ENCODE measurements around the gene C9orf72.

C9orf72 gene

DNA sequence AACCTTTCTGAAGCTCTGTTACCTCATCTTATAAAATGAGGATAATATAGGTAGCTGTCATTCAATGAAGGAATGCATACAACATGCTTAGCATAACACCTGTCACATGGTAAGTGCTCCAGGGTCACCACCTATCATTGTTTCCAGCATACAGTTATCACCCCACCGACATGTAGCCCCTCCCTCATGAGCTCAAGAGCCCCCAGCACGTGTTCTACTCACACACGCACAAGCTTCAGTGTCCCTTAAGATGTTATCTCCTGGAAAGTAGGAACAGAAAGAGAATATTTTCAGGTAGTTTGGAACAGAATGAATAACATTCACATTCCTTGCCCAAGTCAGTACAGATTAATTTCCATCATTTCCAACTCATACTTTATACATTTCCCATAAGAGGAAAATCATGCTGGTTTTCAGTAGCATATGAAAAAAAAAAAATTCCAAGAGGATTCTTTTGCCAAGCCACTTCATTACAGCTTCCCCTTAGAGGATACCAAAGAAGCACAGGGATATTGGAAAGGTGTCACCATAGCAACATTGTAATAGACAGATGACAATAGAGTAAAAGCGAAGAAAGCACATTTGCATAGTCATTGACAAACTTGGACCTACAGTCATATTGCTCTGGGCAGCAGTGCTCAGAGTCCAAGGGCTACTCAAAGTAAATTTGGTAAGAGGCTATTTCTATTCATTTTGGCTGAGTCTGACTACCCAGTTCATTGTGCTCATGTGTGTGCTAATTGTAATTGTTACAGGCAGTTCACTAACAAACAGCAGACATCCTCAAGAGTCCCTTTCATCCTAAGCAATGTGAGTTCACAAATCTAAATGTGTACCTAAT is 42.1 kb downstream of the C9orf72 start:
- no peak overlapping the region for H2AK5ac ChIP-seq (ENCODE audit: low read depth, low read length)
- peaks cover 2 to 46% of the 10 kb centered on the region in 2 donors for H3K36me3 ChIP-seq (replicated peaks in 1 of 2; ENCODE audit: control insufficient read depth in 2 of 2, insufficient read depth in 2 of 2, low read length in 2 of 2)
- H3K4ac ChIP-seq (ENCODE audit: low read length), result no peak overlapping the region
- H2BK12ac ChIP-seq (ENCODE audit: low read length), result no peak overlapping the region
- no peak overlapping the region for H3K14ac ChIP-seq (ENCODE audit: low read length)
- H3K9ac ChIP-seq (ENCODE audit: low read depth, low read length, poor library complexity), result no peak overlapping the region
- no peak overlapping the region for H3K4me3 ChIP-seq (ENCODE audit: low read length in 2 of 2)
- no peak for DNase-seq (ENCODE audit: low spot score)
- H4K91ac ChIP-seq (ENCODE audit: low read depth, low read length, poor library complexity), result no peak overlapping the region
- peaks cover 24 to 37% of the 10 kb centered on the region in 2 donors for H3K4me1 ChIP-seq (ENCODE audit: control insufficient read depth in 2 of 2, insufficient read depth in 1 of 2, low read depth in 1 of 2, low read length in 2 of 2)
- H3K79me1 ChIP-seq (ENCODE audit: low read depth, low read length), result peaks cover 2% of the 10 kb centered on the region
- H4K8ac ChIP-seq (ENCODE audit: low read depth, low read length), result no peak overlapping the region
- H3K27ac ChIP-seq (replicated peaks; ENCODE audit: low read length), result no peak overlapping the region
- H3K27me3 ChIP-seq (ENCODE audit: control insufficient read depth in 3 of 3, insufficient read depth in 3 of 3, low read depth in 1 of 3, low read length in 3 of 3), result no peaks in the 10 kb centered on the region
- peaks cover 0 to 9% of the 10 kb centered on the region in 2 donors for H3K9me3 ChIP-seq (replicated peaks in 1 of 2; ENCODE audit: control insufficient read depth in 2 of 2, insufficient read depth in 1 of 2, low read depth in 1 of 2, low read length in 2 of 2)
- H2AFZ ChIP-seq (ENCODE audit: low read length), result no peak overlapping the region
- no CpG with 5 or more reads among the region's 4 CpGs for WGBS, 2 donors (ENCODE audit: extremely low coverage in 2 of 2, insufficient read length in 2 of 2, insufficient replicate concordance in 1 of 2)
- H3K23ac ChIP-seq (ENCODE audit: low read depth, low read length, poor library complexity), result no peak overlapping the region
- no peak overlapping the region for H2BK120ac ChIP-seq (ENCODE audit: low read depth, low read length)
- H3K18ac ChIP-seq (ENCODE audit: low read length), result no peak overlapping the region
- H3K4me2 ChIP-seq (ENCODE audit: insufficient read depth, low read length, poor library complexity, severe bottlenecking), result no peak overlapping the region
- H2BK5ac ChIP-seq (ENCODE audit: low read length), result no peak overlapping the region
- H2BK15ac ChIP-seq (ENCODE audit: low read length), result no peak overlapping the region

DNA sequence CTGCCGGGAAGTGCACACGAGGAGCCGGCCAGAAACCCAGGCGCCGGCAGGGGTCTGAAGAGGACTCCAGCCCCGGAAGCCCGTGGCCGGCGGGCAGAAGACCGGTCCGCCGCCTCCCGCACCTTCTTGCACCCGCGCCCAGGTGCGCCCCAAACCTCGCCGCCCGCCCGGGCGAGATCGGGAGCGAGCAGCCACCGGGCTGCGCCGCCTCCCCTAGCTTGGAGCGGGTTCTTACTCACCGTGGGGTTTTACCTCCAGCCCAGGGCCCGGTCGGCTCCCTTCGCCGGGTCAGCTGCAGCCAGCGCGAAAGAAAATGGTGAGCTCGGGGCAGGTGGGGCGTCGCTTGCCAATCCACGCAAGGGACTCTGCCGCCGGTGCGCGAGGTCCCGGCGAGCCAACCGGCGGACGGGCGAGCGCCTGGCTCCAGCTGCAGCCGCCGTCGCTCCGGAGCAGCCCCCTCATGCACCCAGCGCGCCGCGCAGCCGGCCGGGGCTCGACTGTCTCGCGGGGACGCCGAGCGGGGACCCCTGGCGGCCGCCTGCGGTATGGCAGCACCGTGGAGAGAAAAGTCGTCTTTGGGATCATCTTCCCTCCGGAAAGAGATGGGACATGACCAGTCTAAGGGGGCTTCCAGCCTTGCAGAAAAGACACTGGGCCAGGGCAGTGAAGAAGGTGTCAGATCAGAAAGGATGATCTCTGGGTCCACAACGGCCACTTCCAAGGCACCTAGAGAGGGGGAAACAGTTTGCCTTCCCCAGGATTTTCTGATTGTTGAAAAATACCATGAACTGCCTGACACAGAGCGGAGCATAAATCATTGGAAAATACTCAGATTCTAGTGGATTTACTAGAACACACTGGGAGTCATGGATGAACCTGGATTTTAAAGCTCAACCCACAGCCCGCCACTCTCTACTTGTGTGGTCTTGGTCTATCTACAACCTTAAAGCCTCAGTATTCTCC is 43.7 kb downstream of the C9orf72 start, which contains the start of gene MOB3B:
TSS of gene MOB3B (minus strand) at position 499 of the 963 bp plus-strand sequence. CDS start 74,264 bp downstream, outside the sequence.
- Histone ChIP-seq H3K23ac (ENCODE audit: low read depth, low read length, poor library complexity) (peak within 1 kb of the TSS; percentile 45), H3K9ac (ENCODE audit: low read depth, low read length, poor library complexity) (peak within 1 kb of the TSS; percentile 96), H2BK15ac (ENCODE audit: low read length) (peak within 1 kb of the TSS; percentile 73), H2AK5ac (ENCODE audit: low read depth, low read length) (peak within 1 kb of the TSS; percentile 76), H3K36me3 (replicated peaks in 1 of 2; ENCODE audit: control insufficient read depth in 2 of 2, insufficient read depth in 2 of 2, low read length in 2 of 2) (peaks cover 2 to 41% of the 10 kb centered on the region in 2 donors), H3K4me3 (ENCODE audit: low read length in 2 of 2) (peak within 1 kb of the TSS; percentile 63 to 99), H4K91ac (ENCODE audit: low read depth, low read length, poor library complexity) (no peak within 1 kb of the TSS), H2BK120ac (ENCODE audit: low read depth, low read length) (peak within 1 kb of the TSS; percentile 76), H3K18ac (ENCODE audit: low read length) (peak within 1 kb of the TSS; percentile 98), H2AFZ (ENCODE audit: low read length) (peak within 1 kb of the TSS; percentile 93), H3K14ac (ENCODE audit: low read length) (no peak within 1 kb of the TSS), H3K4ac (ENCODE audit: low read length) (no peak within 1 kb of the TSS), H3K4me1 (ENCODE audit: control insufficient read depth in 2 of 2, insufficient read depth in 1 of 2, low read depth in 1 of 2, low read length in 2 of 2) (peaks cover 19 to 32% of the 10 kb centered on the region in 2 donors), H4K8ac (ENCODE audit: low read depth, low read length) (no peak within 1 kb of the TSS), H3K4me2 (ENCODE audit: insufficient read depth, low read length, poor library complexity, severe bottlenecking) (peak within 1 kb of the TSS; percentile 59), H3K27me3 (ENCODE audit: control insufficient read depth in 3 of 3, insufficient read depth in 3 of 3, low read depth in 1 of 3, low read length in 3 of 3) (no peaks in the 10 kb centered on the region), H3K9me3 (replicated peaks in 1 of 2; ENCODE audit: control insufficient read depth in 2 of 2, insufficient read depth in 1 of 2, low read depth in 1 of 2, low read length in 2 of 2) (peaks cover 0 to 1% of the 10 kb centered on the region in 2 donors), H2BK12ac (ENCODE audit: low read length) (no peak within 1 kb of the TSS), H2BK5ac (ENCODE audit: low read length) (peak within 1 kb of the TSS; percentile 76), H3K27ac (replicated peaks; ENCODE audit: low read length) (peak within 1 kb of the TSS; percentile 88), H3K79me1 (ENCODE audit: low read depth, low read length) (peaks cover 2% of the 10 kb centered on the region)
- no CpG with 5 or more reads among the region's 74 CpGs for WGBS, 2 donors (ENCODE audit: extremely low coverage in 2 of 2, insufficient read length in 2 of 2, insufficient replicate concordance in 1 of 2)
- DNase-seq (ENCODE audit: low spot score), result peak; percentile 82

DNA sequence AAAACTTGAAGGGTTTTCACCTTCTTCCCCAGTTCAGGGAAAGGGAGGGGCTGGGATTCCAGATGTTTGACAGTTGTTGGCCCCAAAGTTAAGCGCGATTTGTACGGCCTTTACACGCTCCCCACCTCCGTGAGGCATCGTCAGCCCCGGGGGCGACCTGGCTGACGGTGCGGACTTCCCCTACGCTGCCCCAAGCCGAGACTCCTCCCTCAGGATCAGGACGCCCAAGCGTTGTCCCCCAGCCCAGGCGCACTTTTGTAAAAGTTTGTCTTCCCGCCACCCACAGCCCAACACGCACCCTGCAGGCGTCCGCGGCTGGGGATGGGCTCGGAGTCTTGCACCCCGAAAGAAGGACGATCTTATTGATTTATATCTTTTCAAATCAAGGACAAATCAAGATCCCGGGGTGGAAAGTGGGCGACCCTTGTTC is 44.4 kb downstream of the C9orf72 start:
- no peak overlapping the region for H4K91ac ChIP-seq (ENCODE audit: low read depth, low read length, poor library complexity)
- H3K9me3 ChIP-seq (replicated peaks in 1 of 2; ENCODE audit: control insufficient read depth in 2 of 2, insufficient read depth in 1 of 2, low read depth in 1 of 2, low read length in 2 of 2), result no peaks in the 10 kb centered on the region
- no CpG with 5 or more reads among the region's 25 CpGs for WGBS, 2 donors (ENCODE audit: extremely low coverage in 2 of 2, insufficient read length in 2 of 2, insufficient replicate concordance in 1 of 2)
- H3K9ac ChIP-seq (ENCODE audit: low read depth, low read length, poor library complexity), result peak overlapping the region; percentile 96
- peak overlapping the region; percentile 59 for H3K4me2 ChIP-seq (ENCODE audit: insufficient read depth, low read length, poor library complexity, severe bottlenecking)
- peak overlapping the region; percentile 76 for H2AK5ac ChIP-seq (ENCODE audit: low read depth, low read length)
- no peak overlapping the region for H3K23ac ChIP-seq (ENCODE audit: low read depth, low read length, poor library complexity)
- H3K14ac ChIP-seq (ENCODE audit: low read length), result no peak overlapping the region
- peak; percentile 61 for DNase-seq (ENCODE audit: low spot score)
- H2BK5ac ChIP-seq (ENCODE audit: low read length), result peak overlapping the region; percentile 76
- H2BK15ac ChIP-seq (ENCODE audit: low read length), result peak overlapping the region; percentile 60
- no peaks in the 10 kb centered on the region for H3K27me3 ChIP-seq (ENCODE audit: control insufficient read depth in 3 of 3, insufficient read depth in 3 of 3, low read depth in 1 of 3, low read length in 3 of 3)
- no peak overlapping the region for H2BK120ac ChIP-seq (ENCODE audit: low read depth, low read length)
- peak overlapping the region; percentile 93 for H2AFZ ChIP-seq (ENCODE audit: low read length)
- no peak overlapping the region for H2BK12ac ChIP-seq (ENCODE audit: low read length)
- H3K4me1 ChIP-seq (ENCODE audit: control insufficient read depth in 2 of 2, insufficient read depth in 1 of 2, low read depth in 1 of 2, low read length in 2 of 2), result peaks cover 17 to 32% of the 10 kb centered on the region in 2 donors
- H3K36me3 ChIP-seq (replicated peaks in 1 of 2; ENCODE audit: control insufficient read depth in 2 of 2, insufficient read depth in 2 of 2, low read length in 2 of 2), result peaks cover 2 to 39% of the 10 kb centered on the region in 2 donors
- no peak overlapping the region for H4K8ac ChIP-seq (ENCODE audit: low read depth, low read length)
- H3K4ac ChIP-seq (ENCODE audit: low read length), result no peak overlapping the region
- H3K27ac ChIP-seq (replicated peaks; ENCODE audit: low read length), result peak overlapping the region; percentile 88
- H3K18ac ChIP-seq (ENCODE audit: low read length), result peak overlapping the region; percentile 98
- H3K4me3 ChIP-seq (ENCODE audit: low read length in 2 of 2), result peak overlapping the region; percentile 63 to 99
- peaks cover 2% of the 10 kb centered on the region for H3K79me1 ChIP-seq (ENCODE audit: low read depth, low read length)
